Measurements from ENCODE around the gene CABCOCO1.

The CABCOCO1 gene

DNA sequence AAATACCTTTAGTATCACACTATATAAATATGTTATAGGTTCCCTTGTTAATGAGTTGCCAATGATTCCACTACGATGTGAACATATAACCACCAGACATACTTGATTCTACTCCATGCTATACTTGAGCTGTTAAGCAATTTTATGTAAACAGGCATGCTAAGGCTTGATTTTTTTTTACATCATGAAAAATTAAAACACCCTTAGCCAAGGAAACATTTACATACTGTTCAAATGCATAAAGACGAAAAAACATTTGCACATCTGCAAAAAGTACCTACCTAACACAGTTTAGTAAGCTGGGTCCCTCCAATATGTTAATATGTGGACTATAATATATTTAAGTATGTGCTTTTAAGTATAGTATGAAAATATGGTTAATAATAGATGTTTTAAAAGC is 9.0 kb upstream of the CABCOCO1 start:
- Mint-ChIP-seq H3K27me3 (ENCODE audit: low read depth, poor library complexity) (peaks cover 11% of the 10 kb centered on the region), H3K4me3 (no peak overlapping the region), H3K4me1 (no peaks in the 10 kb centered on the region), H3K36me3 (ENCODE audit: low read depth) (no peaks in the 10 kb centered on the region), H3K27ac (no peak overlapping the region), H3K9me3 (no peaks in the 10 kb centered on the region)
- TF ChIP-seq, protein P1, sequence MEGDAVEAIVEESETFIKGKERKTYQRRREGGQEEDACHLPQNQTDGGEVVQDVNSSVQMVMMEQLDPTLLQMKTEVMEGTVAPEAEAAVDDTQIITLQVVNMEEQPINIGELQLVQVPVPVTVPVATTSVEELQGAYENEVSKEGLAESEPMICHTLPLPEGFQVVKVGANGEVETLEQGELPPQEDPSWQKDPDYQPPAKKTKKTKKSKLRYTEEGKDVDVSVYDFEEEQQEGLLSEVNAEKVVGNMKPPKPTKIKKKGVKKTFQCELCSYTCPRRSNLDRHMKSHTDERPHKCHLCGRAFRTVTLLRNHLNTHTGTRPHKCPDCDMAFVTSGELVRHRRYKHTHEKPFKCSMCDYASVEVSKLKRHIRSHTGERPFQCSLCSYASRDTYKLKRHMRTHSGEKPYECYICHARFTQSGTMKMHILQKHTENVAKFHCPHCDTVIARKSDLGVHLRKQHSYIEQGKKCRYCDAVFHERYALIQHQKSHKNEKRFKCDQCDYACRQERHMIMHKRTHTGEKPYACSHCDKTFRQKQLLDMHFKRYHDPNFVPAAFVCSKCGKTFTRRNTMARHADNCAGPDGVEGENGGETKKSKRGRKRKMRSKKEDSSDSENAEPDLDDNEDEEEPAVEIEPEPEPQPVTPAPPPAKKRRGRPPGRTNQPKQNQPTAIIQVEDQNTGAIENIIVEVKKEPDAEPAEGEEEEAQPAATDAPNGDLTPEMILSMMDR (IDR thresholded peaks at IDR 0.05), result no peak
- no peak for DNase-seq

DNA sequence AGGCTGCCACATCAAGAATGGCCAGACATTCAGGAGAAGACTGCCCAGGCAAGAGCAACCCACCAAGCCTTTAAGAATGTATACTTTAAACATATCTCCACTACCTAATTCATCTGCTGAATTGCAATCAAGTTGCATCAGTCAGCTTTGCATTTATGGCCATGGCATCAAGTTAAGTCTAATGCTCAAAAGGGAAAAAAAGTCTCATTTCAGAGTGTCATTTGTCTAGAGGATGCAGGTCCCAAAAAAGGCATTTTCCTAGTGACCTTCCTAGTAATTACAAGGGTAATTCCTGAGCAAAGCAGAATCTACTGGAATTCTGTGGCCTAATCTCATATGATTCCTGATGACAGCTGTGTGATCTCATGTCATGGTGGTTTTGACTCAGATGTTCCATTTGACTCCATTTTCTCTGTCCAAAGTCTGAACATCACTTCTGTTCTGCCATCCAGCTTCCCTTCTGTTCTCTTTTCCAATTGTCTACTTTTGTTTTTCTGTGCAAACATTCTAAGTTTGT is 7.3 kb upstream of the CABCOCO1 start:
- Mint-ChIP-seq H3K4me3 (no peak overlapping the region), H3K36me3 (ENCODE audit: low read depth) (no peaks in the 10 kb centered on the region), H3K27ac (no peak overlapping the region), H3K4me1 (no peaks in the 10 kb centered on the region), H3K9me3 (no peaks in the 10 kb centered on the region), H3K27me3 (ENCODE audit: low read depth, poor library complexity) (peaks cover 7% of the 10 kb centered on the region)
- TF ChIP-seq, protein P1 (IDR thresholded peaks at IDR 0.05), result no peak
- DNase-seq, result no peak

DNA sequence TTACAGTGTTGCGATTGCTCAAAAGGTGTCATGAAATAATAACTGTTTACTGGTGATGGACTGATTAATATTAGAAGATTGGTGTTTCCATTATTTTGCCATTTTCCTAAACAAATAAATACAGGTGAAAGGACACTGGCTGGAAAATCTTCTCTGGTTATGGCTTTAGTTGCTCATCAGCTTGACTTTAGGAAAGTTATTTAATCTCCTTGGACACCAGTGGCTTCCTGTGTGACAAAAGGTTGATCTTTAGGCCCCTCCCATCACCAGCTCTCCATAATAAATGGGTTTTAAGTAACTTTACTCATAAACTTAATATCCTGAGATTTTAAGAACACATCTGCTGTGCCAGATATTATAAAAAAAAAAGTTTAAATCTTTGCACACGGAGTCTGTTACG is 737 bp downstream of the CABCOCO1 start:
- H3K4me1 Mint-ChIP-seq, result peaks cover 4% of the 10 kb centered on the region
- H3K27me3 Mint-ChIP-seq (ENCODE audit: low read depth, poor library complexity), result no peaks in the 10 kb centered on the region
- no peak for DNase-seq
- TF ChIP-seq, protein P1 (IDR thresholded peaks at IDR 0.05), result no peak
- H3K27ac Mint-ChIP-seq, result no peak overlapping the region
- H3K36me3 Mint-ChIP-seq (ENCODE audit: low read depth), result no peaks in the 10 kb centered on the region
- H3K4me3 Mint-ChIP-seq, result peak overlapping the region; percentile 86
- no peaks in the 10 kb centered on the region for H3K9me3 Mint-ChIP-seq

DNA sequence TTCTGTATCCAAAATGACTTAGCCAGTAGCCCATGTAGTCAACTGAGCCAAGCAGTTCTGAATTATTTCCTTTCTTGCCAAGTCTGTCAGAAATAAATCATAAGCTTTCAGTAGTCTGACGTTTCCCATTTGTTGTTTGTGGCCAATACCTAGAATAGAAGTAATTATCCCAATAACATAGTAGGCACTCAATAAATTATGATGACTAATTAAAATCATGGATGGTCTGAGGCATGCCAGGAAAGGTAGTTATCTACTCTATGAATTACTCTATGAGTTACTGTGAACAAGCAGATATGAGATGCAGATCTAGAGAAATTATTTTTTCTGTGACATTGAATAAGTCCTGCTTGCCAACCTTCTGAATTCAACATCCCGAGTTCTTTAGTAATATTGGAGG is 2.3 kb downstream of the CABCOCO1 start:
- peaks cover 4% of the 10 kb centered on the region for H3K4me1 Mint-ChIP-seq
- H3K27ac Mint-ChIP-seq, result no peak overlapping the region
- no peaks in the 10 kb centered on the region for H3K27me3 Mint-ChIP-seq (ENCODE audit: low read depth, poor library complexity)
- H3K36me3 Mint-ChIP-seq (ENCODE audit: low read depth), result no peaks in the 10 kb centered on the region
- H3K4me3 Mint-ChIP-seq, result no peak overlapping the region
- no peak for DNase-seq
- no peaks in the 10 kb centered on the region for H3K9me3 Mint-ChIP-seq
- TF ChIP-seq, protein P1 (IDR thresholded peaks at IDR 0.05), result no peak

DNA sequence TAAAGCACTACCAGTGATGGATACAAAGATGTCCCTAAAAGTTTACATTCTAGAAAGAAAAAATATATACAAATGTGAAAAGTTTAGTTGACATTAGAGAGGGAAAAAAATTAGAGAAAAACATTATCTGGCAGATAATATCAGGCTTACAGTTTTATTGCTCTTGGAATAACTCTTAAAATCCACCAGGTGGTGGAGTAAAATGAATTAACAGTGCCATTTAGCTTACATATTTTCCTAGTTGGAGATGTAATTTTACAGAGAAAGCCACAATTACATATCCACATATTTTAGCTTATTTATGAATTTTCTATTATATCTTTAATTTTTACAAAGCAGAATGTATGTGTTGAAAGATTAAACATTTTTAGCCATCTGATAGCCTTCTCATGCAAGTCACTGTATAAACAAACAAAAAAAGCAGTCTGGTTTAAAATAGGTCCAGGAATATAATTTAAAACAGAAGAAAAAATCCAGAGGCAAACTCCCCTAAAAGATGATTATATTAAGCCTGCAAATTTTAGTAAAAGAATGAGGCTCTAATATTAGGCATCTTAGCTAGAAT is 6.5 kb downstream of the CABCOCO1 start:
- H3K27me3 Mint-ChIP-seq (ENCODE audit: low read depth, poor library complexity), result no peaks in the 10 kb centered on the region
- TF ChIP-seq, protein P1 (IDR thresholded peaks at IDR 0.05), result no peak
- no peaks in the 10 kb centered on the region for H3K9me3 Mint-ChIP-seq
- H3K27ac Mint-ChIP-seq, result no peak overlapping the region
- H3K4me3 Mint-ChIP-seq, result no peak overlapping the region
- H3K4me1 Mint-ChIP-seq, result no peaks in the 10 kb centered on the region
- DNase-seq, result no peak
- no peaks in the 10 kb centered on the region for H3K36me3 Mint-ChIP-seq (ENCODE audit: low read depth)

DNA sequence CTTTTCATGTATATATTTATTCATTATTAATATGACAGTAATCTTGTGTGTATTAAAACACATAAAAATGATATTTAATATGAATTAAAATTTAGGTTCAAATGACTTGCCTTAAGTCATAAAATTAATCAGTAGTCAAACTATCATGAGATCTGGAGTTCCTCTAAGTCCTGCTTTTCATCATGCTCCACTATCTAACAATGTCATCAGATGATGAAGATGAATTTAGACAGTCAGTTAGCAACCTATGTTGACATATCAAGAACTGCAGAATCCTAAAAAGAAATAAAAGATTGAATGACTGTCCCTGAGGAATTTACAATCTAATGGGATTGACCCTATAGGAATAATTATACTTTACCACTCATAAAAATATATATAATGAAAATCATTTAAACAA is 7.1 kb downstream of the CABCOCO1 start:
- no peak overlapping the region for H3K4me3 Mint-ChIP-seq
- no peaks in the 10 kb centered on the region for H3K36me3 Mint-ChIP-seq (ENCODE audit: low read depth)
- no peak for DNase-seq
- H3K27ac Mint-ChIP-seq, result no peak overlapping the region
- TF ChIP-seq, protein P1 (IDR thresholded peaks at IDR 0.05), result no peak
- H3K4me1 Mint-ChIP-seq, result no peaks in the 10 kb centered on the region
- H3K9me3 Mint-ChIP-seq, result no peaks in the 10 kb centered on the region
- no peaks in the 10 kb centered on the region for H3K27me3 Mint-ChIP-seq (ENCODE audit: low read depth, poor library complexity)

All from nephron progenitor cell (in vitro differentiated cells).